ENCODE results near the gene SFN.
"Not testable (repeated sequence)": the region's sequence is repeated elsewhere in the genome, so short reads cannot be mapped to it uniquely, and the experiment has no call there.

The SFN gene

GRCh38 chr1:26877326-26877725 is 14.4 kb downstream of the SFN start:
- Mint-ChIP-seq H3K4me3 (no peak overlapping the region), H3K9me3 (no peaks in the 10 kb centered on the region), H3K27me3 (ENCODE audit: low read depth) (no peaks in the 10 kb centered on the region), H3K36me3 (ENCODE audit: low read depth) (peaks cover 5% of the 10 kb centered on the region), H3K4me1 (ENCODE audit: low read depth) (no peaks in the 10 kb centered on the region), H3K27ac (no peak overlapping the region)

GRCh38 chr1:26879793-26880192 is 16.8 kb downstream of the SFN start:
- peaks cover 26% of the 10 kb centered on the region for H3K36me3 Mint-ChIP-seq (ENCODE audit: low read depth)

DNA sequence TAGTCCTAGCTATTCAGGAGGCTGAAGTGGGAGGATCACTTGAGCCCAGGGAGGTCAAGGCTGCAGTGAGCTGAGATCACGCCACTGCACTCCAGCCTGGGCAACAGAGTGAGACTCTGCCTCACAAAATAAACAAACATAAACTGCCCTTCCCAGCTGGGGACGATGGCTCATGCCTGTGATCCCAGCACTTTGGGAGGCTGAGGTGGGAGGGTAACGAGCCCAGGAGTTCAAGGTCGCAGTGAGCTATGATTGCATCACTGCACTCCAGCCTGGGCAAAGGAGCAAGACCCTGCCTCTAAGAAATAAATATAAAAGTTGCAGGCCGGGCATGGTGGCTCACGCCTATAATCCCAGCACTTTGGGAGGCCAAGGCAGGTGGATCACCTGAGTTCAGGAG is 18.7 kb downstream of the SFN start:
- peaks cover 33% of the 10 kb centered on the region for H3K36me3 Mint-ChIP-seq (ENCODE audit: low read depth)
- not testable (repeated sequence) for H3K27ac Mint-ChIP-seq; H3K4me3 Mint-ChIP-seq; H3K9me3 Mint-ChIP-seq; H3K4me1 Mint-ChIP-seq (ENCODE audit: low read depth); H3K27me3 Mint-ChIP-seq (ENCODE audit: low read depth)

More at GRCh38 chr1:26879793-26880192, 16.8 kb downstream of the SFN start:
- H3K9me3 Mint-ChIP-seq, result no peaks in the 10 kb centered on the region
- H3K27me3 Mint-ChIP-seq (ENCODE audit: low read depth), result no peaks in the 10 kb centered on the region
- H3K4me1 Mint-ChIP-seq (ENCODE audit: low read depth), result no peaks in the 10 kb centered on the region
- no peak overlapping the region for H3K4me3 Mint-ChIP-seq
- no peak overlapping the region for H3K27ac Mint-ChIP-seq

DNA sequence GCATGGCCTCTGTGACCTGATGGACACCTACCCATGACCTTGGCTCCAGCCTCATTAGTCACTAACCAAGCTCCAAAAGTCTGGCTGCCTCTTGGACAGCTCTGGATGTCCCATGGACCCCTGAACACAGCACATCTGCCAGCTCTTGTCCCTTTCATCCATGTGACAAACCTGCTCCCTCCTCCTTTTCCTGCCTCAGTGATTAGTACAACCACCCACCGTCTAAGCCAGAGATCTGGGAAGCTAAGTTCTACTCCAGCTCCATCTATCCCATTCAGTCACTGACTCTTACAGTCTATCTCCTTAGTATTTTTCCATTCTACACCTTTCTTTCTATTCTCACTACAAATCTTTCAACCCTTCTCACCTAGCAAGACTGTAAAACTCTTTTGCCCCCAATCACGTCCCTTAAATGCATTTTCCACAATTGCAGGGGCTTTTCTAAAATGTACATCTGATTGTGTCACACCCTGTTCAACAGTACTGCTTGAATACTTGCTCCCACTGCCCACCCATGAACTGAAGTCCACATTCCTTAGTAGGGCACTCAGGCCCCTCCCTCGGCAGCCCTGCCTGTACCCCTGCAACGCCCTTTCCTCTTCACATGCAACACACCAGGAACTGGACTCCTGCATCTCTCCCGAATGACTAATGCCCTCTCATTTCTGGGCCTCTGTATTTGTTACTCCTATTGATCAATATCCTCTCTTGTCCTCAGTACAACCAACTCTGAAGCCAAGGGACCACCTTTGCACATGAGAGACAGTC is 19.9 kb downstream of the SFN start:
- no peak overlapping the region for H3K4me3 Mint-ChIP-seq
- no peaks in the 10 kb centered on the region for H3K9me3 Mint-ChIP-seq
- H3K27ac Mint-ChIP-seq, result no peak overlapping the region
- peaks cover 7% of the 10 kb centered on the region for H3K4me1 Mint-ChIP-seq (ENCODE audit: low read depth)
- H3K27me3 Mint-ChIP-seq (ENCODE audit: low read depth), result no peaks in the 10 kb centered on the region
- H3K36me3 Mint-ChIP-seq (ENCODE audit: low read depth), result peaks cover 37% of the 10 kb centered on the region

DNA sequence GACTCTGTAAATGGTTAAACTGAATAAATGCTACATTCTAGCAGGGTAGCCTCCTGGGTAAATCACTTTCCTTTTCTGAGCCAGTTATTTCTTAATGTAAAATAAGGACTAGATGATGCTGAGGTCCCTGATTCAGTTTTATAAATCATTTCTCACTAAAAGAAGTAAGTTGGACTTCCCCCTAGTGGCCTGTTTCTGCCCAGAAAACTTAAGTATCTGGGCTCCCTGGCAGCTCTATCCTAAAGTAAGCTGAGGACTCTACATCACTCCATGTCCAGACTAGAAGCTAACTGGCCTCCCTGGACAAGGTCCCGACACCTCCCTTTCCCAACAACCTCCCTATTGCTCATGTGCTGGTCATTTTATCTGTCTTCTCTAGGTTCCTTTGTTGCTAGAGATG is 24.2 kb downstream of the SFN start:
- H3K27ac Mint-ChIP-seq, result peak overlapping the region; percentile 49
- H3K4me3 Mint-ChIP-seq, result peak overlapping the region; percentile 52
- H3K36me3 Mint-ChIP-seq (ENCODE audit: low read depth), result peaks cover 48% of the 10 kb centered on the region
- peaks cover 25% of the 10 kb centered on the region for H3K4me1 Mint-ChIP-seq (ENCODE audit: low read depth)
- H3K9me3 Mint-ChIP-seq, result no peaks in the 10 kb centered on the region
- H3K27me3 Mint-ChIP-seq (ENCODE audit: low read depth), result no peaks in the 10 kb centered on the region

DNA sequence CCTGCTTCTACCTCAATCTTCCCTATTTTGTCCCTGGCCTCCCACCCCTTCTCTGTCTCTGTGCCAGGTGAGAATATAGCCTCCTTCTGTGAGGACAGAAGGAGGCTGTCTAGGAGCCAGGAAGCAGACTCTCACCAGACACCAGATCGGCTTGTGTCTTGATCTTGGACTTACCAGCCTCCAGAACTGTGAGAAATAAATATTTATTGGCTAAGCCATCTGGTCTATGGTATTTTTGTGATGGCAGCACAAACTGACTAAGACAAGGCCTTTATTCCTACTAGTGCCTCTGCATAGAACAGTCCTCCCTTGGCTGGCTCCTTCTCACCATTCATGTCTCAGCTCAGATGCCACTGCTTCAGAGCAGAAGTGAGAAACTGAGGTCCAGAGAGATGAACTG is 25.3 kb downstream of the SFN start:
- H3K4me3 Mint-ChIP-seq, result peak overlapping the region; percentile 94
- peaks cover 25% of the 10 kb centered on the region for H3K4me1 Mint-ChIP-seq (ENCODE audit: low read depth)
- peak overlapping the region; percentile 91 for H3K27ac Mint-ChIP-seq
- no peaks in the 10 kb centered on the region for H3K9me3 Mint-ChIP-seq
- no peaks in the 10 kb centered on the region for H3K27me3 Mint-ChIP-seq (ENCODE audit: low read depth)
- peaks cover 47% of the 10 kb centered on the region for H3K36me3 Mint-ChIP-seq (ENCODE audit: low read depth)

GRCh38 chr1:26889551-26890466 is 26.9 kb downstream of the SFN start, which contains the start of gene GPN2:
Gene GPN2 (minus strand): TSS chr1:26890283. CDS start chr1:26890096, 187 bp downstream.
- peak within 1 kb of the TSS; percentile 91 for H3K27ac Mint-ChIP-seq
- H3K4me3 Mint-ChIP-seq, result peak within 1 kb of the TSS; percentile 94
- H3K4me1 Mint-ChIP-seq (ENCODE audit: low read depth), result peaks cover 27% of the 10 kb centered on the region
- H3K27me3 Mint-ChIP-seq (ENCODE audit: low read depth), result no peaks in the 10 kb centered on the region
- peaks cover 43% of the 10 kb centered on the region for H3K36me3 Mint-ChIP-seq (ENCODE audit: low read depth)
- no peaks in the 10 kb centered on the region for H3K9me3 Mint-ChIP-seq

GRCh38 chr1:26890467-26890796 is 27.5 kb downstream of the SFN start:
- Mint-ChIP-seq H3K9me3 (no peaks in the 10 kb centered on the region), H3K36me3 (ENCODE audit: low read depth) (peaks cover 38% of the 10 kb centered on the region), H3K27ac (peak overlapping the region; percentile 91), H3K4me1 (ENCODE audit: low read depth) (peaks cover 23% of the 10 kb centered on the region), H3K27me3 (ENCODE audit: low read depth) (no peaks in the 10 kb centered on the region), H3K4me3 (peak overlapping the region; percentile 94)

- H3K27me3 Mint-ChIP-seq (ENCODE audit: low read depth), result no peaks in the 10 kb centered on the region
- H3K4me3 Mint-ChIP-seq, result no peak overlapping the region
- no peak overlapping the region for H3K27ac Mint-ChIP-seq
- H3K4me1 Mint-ChIP-seq (ENCODE audit: low read depth), result peaks cover 14% of the 10 kb centered on the region
- H3K36me3 Mint-ChIP-seq (ENCODE audit: low read depth), result peaks cover 30% of the 10 kb centered on the region
- no peaks in the 10 kb centered on the region for H3K9me3 Mint-ChIP-seq
These were observed 31.3 kb downstream of the SFN start for GRCh38 chr1:26894263-26894662.

DNA sequence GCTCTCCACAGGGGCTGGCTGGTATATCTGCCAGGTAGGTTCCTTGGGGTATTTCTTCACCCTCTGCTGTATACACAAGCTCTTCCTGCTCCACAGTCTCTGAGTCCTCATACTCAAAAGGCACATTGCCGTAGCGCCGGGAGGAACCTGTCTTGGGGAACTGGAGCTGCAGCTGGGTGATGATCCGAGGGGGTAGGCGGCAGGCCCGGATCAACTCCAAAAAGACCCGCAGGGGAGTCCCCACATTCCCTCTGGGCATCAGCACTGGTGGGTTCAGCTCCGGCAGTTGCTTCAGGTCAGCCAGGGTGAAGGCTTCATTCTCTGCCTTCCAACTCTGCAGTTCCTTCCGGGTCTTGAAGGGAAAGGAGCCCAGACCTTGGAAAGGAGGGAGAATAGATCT is 34.4 kb downstream of the SFN start:
- H3K4me3 Mint-ChIP-seq, result no peak overlapping the region
- peaks cover 21% of the 10 kb centered on the region for H3K36me3 Mint-ChIP-seq (ENCODE audit: low read depth)
- H3K27me3 Mint-ChIP-seq (ENCODE audit: low read depth), result peaks cover 5% of the 10 kb centered on the region
- no peaks in the 10 kb centered on the region for H3K9me3 Mint-ChIP-seq
- peaks cover 22% of the 10 kb centered on the region for H3K4me1 Mint-ChIP-seq (ENCODE audit: low read depth)
- H3K27ac Mint-ChIP-seq, result no peak overlapping the region

GRCh38 chr1:26900001-26900814 is 37.3 kb downstream of the SFN start, which contains the start of gene GPATCH3:
Gene GPATCH3 (minus strand): TSS chr1:26900467. CDS start chr1:26900442, 25 bp downstream.
- H3K36me3 Mint-ChIP-seq (ENCODE audit: low read depth), result peaks cover 5% of the 10 kb centered on the region
- peak within 1 kb of the TSS; percentile 96 for H3K4me3 Mint-ChIP-seq
- no peaks in the 10 kb centered on the region for H3K9me3 Mint-ChIP-seq
- peaks cover 20% of the 10 kb centered on the region for H3K4me1 Mint-ChIP-seq (ENCODE audit: low read depth)
- H3K27me3 Mint-ChIP-seq (ENCODE audit: low read depth), result peaks cover 7% of the 10 kb centered on the region
- H3K27ac Mint-ChIP-seq, result peak within 1 kb of the TSS; percentile 98

GRCh38 chr1:26900815-26901511 is 38.0 kb downstream of the SFN start:
- H3K36me3 Mint-ChIP-seq (ENCODE audit: low read depth), result peaks cover 5% of the 10 kb centered on the region
- peak overlapping the region; percentile 98 for H3K27ac Mint-ChIP-seq
- H3K9me3 Mint-ChIP-seq, result no peaks in the 10 kb centered on the region
- H3K4me3 Mint-ChIP-seq, result peak overlapping the region; percentile 96
- peaks cover 7% of the 10 kb centered on the region for H3K27me3 Mint-ChIP-seq (ENCODE audit: low read depth)
- peaks cover 20% of the 10 kb centered on the region for H3K4me1 Mint-ChIP-seq (ENCODE audit: low read depth)

DNA sequence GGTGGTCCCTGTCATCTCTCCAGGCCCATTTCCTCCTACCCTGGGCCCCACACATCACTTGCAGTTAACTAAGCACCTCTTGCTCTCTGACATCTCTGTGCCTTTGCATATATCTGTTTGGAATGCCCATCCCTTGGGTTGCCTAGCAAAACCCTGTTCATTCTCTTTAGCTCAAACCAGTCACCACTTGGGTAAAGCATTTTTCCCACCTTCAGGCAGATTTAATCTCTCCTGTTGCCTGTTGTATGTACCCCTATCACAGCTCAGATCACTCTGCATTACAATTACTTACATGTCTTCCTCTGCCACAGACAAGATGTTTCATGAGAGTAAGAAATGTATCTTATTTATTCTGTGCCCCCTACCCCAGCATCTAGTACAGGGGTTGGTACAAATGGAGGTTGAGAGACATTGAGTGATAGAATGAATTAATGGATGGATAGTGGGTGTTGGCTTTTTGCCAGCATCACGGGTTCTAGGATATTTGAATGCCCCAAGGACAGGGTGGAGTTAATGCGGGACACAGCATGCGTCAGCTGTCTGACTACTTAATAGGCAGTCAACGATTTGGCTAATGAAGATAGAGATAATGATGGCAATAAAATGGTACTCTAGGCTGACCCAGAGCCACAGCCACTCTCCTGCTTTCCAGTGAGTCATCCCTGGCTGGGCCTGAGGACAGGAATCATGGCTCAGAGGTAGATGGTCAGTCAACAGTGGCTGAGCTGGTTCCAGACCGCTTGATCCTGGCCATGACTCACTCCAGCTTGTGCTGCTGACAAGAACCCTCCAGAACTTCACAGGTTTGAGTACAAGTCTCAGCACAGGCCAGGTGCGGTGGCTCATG is 44.3 kb downstream of the SFN start:
- no peaks in the 10 kb centered on the region for H3K9me3 Mint-ChIP-seq
- H3K4me1 Mint-ChIP-seq (ENCODE audit: low read depth), result no peaks in the 10 kb centered on the region
- no peak overlapping the region for H3K4me3 Mint-ChIP-seq
- H3K27ac Mint-ChIP-seq, result no peak overlapping the region
- peaks cover 6% of the 10 kb centered on the region for H3K27me3 Mint-ChIP-seq (ENCODE audit: low read depth)
- no peaks in the 10 kb centered on the region for H3K36me3 Mint-ChIP-seq (ENCODE audit: low read depth)

All from T-helper 1 cell treated with Interleukin-12 subunit alpha and Interleukin-12 subunit beta and Interleukin-4 antibody, amounts not matched to agents 30 μg/mL and 1 μg/mL, for 36 hours (primary cell).